GM12878 (cell line): ENCODE results near the gene SPACDR. TPM values are rescaled to one million over a fixed set of nuclear protein-coding genes. Genes with fewer than 3 reads are reported as not detected.
A peak's percentile ranks its signal among the peaks of the same experiment; 100 is the strongest.

Source experiments
- CEBPB ChIP-seq, 2 experiments: fragments of 150-350 bp in 1 of 2; IDR thresholded peaks; 2 replicates each; pipeline ENCODE4 v1.6.1; 2012 to 2014; ENCODE audit warnings: low read depth in 2 of 2, low read length in 2 of 2, borderline replicate concordance in 1 of 2, inconsistent platforms in 1 of 2
- CREM ChIP-seq: IDR thresholded peaks from 2 replicates; pipeline ENCODE4 v1.6.1; 2014; ENCODE audit warnings: antibody characterized with exemption, low read depth
- KLF5 ChIP-seq: fragments of 450-650 bp; IDR thresholded peaks from 2 replicates; pipeline ENCODE4 v1.6.1; 2014; ENCODE audit warnings: mild to moderate bottlenecking; ENCODE audit not compliant: partially characterized antibody
- MXI1 ChIP-seq: fragments of 150-350 bp; IDR thresholded peaks from 2 replicates; pipeline ENCODE4 v1.6.1; 2011; ENCODE audit warnings: low read depth, mild to moderate bottlenecking, inconsistent platforms, low read length, improper control_type of control experiment
- NFYA ChIP-seq: IDR thresholded peaks from 2 replicates; pipeline ENCODE4 v1.6.1; 2011; ENCODE audit warnings: low read depth, mild to moderate bottlenecking, low read length, improper control_type of control experiment, borderline replicate concordance
- PAX8 ChIP-seq: fragments of 450-650 bp; IDR thresholded peaks from 2 replicates; pipeline ENCODE4 v1.6.1; 2017; ENCODE audit warnings: mild to moderate bottlenecking, moderate library complexity
- PML ChIP-seq: IDR thresholded peaks from 2 replicates; pipeline ENCODE4 v1.6.1; 2012; ENCODE audit warnings: low read length, inconsistent platforms
- SMAD1 ChIP-seq: fragments of 450-650 bp; IDR thresholded peaks from 2 replicates; pipeline ENCODE4 v1.6.1; 2018; ENCODE audit warnings: mild to moderate bottlenecking, low read depth; ENCODE audit not compliant: partially characterized antibody
- TAF1 ChIP-seq: IDR thresholded peaks from 2 replicates; pipeline ENCODE4 v1.6.1; 2011; ENCODE audit warnings: mild to moderate bottlenecking, low read depth, low read length, borderline replicate concordance
- ZNF687 ChIP-seq: fragments of 450-650 bp; IDR thresholded peaks from 2 replicates; pipeline ENCODE4 v1.6.1; 2017; ENCODE audit warnings: mild to moderate bottlenecking, moderate library complexity
- ZZZ3 ChIP-seq: IDR thresholded peaks from 2 replicates; pipeline ENCODE4 v1.6.1; 2011; ENCODE audit warnings: low read depth; ENCODE audit not compliant: control insufficient read depth, insufficient read length
- polyA plus RNA-seq, 11 experiments: library from polyadenylated mRNA; depleted of rRNA in 4 of 11; unstranded in 6 of 11; stranded (reverse) in 5 of 11; fragments of >200 nt; fragmentation: Nextera tagmentation in 4 of 11; fragmentation: Illumina TruSeq in 1 of 11; extraction: Ambion mirVana in 4 of 11; extraction: Trizol in 1 of 11; gene quantifications; 1 replicate in 1 of 11; 2 replicates in 10 of 11; pipeline versions ENCODE4 v1.2.1 to v1.2.3, GENCODE V29; 2011 to 2016; ENCODE audit warnings: inconsistent platforms in 2 of 11, missing spikeins in 2 of 11, low read depth in 1 of 11
- total RNA-seq, 4 experiments: library from RNA; depleted of rRNA in 3 of 4; stranded (reverse); fragments of >200 nt in 3 of 4; fragmentation: Illumina TruSeq in 1 of 4; extraction: Trizol in 1 of 4; gene quantifications; 2 replicates each; pipeline versions ENCODE4 v1.2.1 to v1.2.3, GENCODE V29; 2013 to 2021
- TF ChIP-seq, protein P1 (sequence below): IDR thresholded peaks from 2 replicates; pipeline ENCODE4 v1.6.1; 2011; ENCODE audit warnings: borderline replicate concordance, low read depth, mild to moderate bottlenecking, moderate library complexity, mixed read lengths, low read length; ENCODE audit not compliant: insufficient read depth; ENCODE audit errors: extremely low read length
- TF ChIP-seq, protein P2 (sequence below): fragments of 450-650 bp; IDR thresholded peaks from 2 replicates; pipeline ENCODE4 v1.6.1; 2017; ENCODE audit warnings: mild to moderate bottlenecking
- TF ChIP-seq, protein P3 (sequence below): fragments of 450-650 bp; formaldehyde crosslinking; IDR thresholded peaks from 2 replicates; pipeline ENCODE4 v1.5.0; 2022; ENCODE audit warnings: mild to moderate bottlenecking, missing genetic modification characterization
- TF ChIP-seq, protein P4 (sequence below): fragments of 450-650 bp; IDR thresholded peaks from 2 replicates; pipeline ENCODE4 v1.6.1; 2016; ENCODE audit warnings: mild to moderate bottlenecking, moderate library complexity, borderline replicate concordance

Gene SPACDR
- total and polyA plus RNA-seq, 10 of the 15 experiments (the other 5 are each of a cell fraction or from before 2014, with no cell fraction given): 0.18 to 1.5 (median 0.63) TPM

DNA sequence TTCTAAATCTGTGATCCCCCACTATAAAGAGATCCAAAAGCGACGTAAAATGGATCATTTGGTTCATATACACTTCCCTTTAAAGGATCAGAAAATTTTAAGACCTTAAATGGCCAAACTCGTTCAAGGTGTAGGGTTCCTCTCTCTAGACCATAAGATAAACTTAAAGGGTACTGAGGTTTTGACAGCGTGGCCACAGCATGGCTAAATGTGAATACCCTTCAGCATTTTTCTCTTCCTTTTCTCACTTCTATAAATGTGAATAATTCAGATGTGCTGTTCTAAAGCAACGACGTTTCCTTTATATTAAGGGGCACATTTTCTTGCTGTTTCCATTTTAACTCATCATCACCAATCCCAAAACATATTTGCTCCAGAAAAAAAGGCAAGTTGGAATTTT, 40.7 kb downstream of the SPACDR start (continued):
- TF ChIP-seq, protein P1, sequence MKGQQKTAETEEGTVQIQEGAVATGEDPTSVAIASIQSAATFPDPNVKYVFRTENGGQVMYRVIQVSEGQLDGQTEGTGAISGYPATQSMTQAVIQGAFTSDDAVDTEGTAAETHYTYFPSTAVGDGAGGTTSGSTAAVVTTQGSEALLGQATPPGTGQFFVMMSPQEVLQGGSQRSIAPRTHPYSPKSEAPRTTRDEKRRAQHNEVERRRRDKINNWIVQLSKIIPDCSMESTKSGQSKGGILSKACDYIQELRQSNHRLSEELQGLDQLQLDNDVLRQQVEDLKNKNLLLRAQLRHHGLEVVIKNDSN: no peak
- no peak for TF ChIP-seq SMAD1
- TF ChIP-seq TAF1: no peak
- TF ChIP-seq KLF5: no peak
- TF ChIP-seq, protein P2, sequence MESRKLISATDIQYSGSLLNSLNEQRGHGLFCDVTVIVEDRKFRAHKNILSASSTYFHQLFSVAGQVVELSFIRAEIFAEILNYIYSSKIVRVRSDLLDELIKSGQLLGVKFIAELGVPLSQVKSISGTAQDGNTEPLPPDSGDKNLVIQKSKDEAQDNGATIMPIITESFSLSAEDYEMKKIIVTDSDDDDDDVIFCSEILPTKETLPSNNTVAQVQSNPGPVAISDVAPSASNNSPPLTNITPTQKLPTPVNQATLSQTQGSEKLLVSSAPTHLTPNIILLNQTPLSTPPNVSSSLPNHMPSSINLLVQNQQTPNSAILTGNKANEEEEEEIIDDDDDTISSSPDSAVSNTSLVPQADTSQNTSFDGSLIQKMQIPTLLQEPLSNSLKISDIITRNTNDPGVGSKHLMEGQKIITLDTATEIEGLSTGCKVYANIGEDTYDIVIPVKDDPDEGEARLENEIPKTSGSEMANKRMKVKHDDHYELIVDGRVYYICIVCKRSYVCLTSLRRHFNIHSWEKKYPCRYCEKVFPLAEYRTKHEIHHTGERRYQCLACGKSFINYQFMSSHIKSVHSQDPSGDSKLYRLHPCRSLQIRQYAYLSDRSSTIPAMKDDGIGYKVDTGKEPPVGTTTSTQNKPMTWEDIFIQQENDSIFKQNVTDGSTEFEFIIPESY: no peak
- TF ChIP-seq, protein P3, sequence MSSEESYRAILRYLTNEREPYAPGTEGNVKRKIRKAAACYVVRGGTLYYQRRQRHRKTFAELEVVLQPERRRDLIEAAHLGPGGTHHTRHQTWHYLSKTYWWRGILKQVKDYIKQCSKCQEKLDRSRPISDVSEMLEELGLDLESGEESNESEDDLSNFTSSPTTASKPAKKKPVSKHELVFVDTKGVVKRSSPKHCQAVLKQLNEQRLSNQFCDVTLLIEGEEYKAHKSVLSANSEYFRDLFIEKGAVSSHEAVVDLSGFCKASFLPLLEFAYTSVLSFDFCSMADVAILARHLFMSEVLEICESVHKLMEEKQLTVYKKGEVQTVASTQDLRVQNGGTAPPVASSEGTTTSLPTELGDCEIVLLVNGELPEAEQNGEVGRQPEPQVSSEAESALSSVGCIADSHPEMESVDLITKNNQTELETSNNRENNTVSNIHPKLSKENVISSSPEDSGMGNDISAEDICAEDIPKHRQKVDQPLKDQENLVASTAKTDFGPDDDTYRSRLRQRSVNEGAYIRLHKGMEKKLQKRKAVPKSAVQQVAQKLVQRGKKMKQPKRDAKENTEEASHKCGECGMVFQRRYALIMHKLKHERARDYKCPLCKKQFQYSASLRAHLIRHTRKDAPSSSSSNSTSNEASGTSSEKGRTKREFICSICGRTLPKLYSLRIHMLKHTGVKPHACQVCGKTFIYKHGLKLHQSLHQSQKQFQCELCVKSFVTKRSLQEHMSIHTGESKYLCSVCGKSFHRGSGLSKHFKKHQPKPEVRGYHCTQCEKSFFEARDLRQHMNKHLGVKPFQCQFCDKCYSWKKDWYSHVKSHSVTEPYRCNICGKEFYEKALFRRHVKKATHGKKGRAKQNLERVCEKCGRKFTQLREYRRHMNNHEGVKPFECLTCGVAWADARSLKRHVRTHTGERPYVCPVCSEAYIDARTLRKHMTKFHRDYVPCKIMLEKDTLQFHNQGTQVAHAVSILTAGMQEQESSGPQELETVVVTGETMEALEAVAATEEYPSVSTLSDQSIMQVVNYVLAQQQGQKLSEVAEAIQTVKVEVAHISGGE (CRISPR knock-in tag): no peak
- TF ChIP-seq CREM: no peak
- TF ChIP-seq NFYA: no peak
- TF ChIP-seq ZZZ3: no peak
- no peak for TF ChIP-seq PML
- TF ChIP-seq, protein P4, sequence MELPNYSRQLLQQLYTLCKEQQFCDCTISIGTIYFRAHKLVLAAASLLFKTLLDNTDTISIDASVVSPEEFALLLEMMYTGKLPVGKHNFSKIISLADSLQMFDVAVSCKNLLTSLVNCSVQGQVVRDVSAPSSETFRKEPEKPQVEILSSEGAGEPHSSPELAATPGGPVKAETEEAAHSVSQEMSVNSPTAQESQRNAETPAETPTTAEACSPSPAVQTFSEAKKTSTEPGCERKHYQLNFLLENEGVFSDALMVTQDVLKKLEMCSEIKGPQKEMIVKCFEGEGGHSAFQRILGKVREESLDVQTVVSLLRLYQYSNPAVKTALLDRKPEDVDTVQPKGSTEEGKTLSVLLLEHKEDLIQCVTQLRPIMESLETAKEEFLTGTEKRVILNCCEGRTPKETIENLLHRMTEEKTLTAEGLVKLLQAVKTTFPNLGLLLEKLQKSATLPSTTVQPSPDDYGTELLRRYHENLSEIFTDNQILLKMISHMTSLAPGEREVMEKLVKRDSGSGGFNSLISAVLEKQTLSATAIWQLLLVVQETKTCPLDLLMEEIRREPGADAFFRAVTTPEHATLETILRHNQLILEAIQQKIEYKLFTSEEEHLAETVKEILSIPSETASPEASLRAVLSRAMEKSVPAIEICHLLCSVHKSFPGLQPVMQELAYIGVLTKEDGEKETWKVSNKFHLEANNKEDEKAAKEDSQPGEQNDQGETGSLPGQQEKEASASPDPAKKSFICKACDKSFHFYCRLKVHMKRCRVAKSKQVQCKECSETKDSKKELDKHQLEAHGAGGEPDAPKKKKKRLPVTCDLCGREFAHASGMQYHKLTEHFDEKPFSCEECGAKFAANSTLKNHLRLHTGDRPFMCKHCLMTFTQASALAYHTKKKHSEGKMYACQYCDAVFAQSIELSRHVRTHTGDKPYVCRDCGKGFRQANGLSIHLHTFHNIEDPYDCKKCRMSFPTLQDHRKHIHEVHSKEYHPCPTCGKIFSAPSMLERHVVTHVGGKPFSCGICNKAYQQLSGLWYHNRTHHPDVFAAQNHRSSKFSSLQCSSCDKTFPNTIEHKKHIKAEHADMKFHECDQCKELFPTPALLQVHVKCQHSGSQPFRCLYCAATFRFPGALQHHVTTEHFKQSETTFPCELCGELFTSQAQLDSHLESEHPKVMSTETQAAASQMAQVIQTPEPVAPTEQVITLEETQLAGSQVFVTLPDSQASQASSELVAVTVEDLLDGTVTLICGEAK: no peak; the same call in 1 of the 2 replicates
- 0 out of 2 replicates have a peak, but pooled peaks have one; percentile 26 for TF ChIP-seq PAX8
- TF ChIP-seq MXI1: no peak; the same call in 1 of the 2 replicates
- no peak for TF ChIP-seq CEBPB (IDR thresholded peaks at IDR 0.05; ENCODE audit: borderline replicate concordance in 1 of 2, low read depth in 2 of 2, low read length in 2 of 2)
- TF ChIP-seq ZNF687: peak; percentile 75
